8988T (cell line): Measurements from ENCODE around the gene MRPL51.
"Not testable (repeated sequence)": the region's sequence is repeated elsewhere in the genome, so short reads cannot be mapped to it uniquely, and the experiment has no call there.

Source experiments
- DNase-seq: peaks from one replicate; pipeline ENCODE4 v3.0.0; 2011

MRPL51 gene

GRCh38 chr12:6530576-6531260, 37.7 kb upstream of the MRPL51 start:
- DNase-seq = no peak

DNA sequence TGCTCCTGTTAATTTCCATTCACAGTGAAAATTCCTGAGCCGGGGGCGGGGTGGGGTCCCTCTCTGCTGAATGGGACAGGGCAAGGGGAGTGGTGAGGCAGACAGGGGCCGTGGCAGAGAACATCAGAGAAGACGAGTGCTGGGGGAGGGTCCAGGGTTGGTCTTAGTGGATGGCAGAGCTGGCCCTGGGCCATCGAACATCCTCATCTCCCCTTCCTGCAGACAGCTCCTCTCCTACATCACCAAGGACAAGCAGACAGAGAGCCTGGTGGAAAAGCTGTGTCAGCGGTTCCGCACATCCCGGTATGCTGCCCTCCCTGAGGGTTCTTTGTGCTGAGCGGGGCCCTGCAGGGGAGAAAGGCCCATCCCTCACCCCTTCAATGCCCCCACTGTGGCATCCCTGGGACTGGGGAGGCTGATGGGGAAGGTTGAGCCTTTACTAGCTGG, 36.3 kb upstream of the MRPL51 start:
- DNase-seq = no peak

DNA sequence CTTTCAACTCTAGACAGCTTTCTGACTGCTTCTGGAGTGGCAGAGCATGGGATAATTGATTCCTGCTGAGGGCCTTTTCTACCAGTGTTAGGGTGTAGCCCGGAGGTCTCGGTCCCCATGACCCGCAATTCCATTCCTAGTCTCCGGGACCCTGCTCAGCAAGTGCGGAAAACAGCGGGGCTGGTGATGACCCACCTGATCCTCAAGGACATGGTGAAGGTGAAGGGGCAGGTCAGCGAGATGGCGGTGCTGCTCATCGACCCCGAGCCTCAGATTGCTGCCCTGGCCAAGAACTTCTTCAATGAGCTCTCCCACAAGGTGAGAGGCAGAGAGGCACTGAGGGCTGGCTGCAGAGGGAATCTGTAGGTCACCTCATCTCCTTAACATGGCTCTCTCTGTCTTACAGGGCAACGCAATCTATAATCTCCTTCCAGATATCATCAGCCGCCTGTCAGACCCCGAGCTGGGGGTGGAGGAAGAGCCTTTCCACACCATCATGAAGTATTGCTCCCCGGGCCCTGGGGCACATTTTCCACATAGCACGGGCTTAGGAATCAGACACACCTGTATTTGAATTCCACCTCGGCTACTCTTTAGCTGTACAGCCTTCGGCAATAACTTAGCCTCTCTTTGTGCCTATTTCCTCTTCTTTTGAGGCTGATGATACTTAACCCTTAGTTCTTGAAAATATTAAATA, 35.6 kb upstream of the MRPL51 start:
- no peak for DNase-seq

DNA sequence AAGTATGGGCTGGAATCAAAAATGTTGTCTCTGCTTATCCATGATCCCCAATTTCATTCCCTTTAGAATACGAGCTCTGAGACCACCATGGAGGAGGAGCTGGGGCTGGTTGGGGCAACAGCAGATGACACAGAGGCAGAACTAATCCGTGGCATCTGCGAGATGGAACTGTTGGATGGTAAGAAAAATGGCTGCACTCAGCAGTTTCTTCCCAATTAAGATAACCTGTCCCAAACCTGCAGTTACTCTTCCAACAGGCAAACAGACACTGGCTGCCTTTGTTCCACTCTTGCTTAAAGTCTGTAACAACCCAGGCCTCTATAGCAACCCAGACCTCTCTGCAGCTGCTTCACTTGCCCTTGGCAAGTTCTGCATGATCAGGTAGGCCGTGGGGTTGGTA, 34.6 kb upstream of the MRPL51 start:
- DNase-seq = no peak

DNA sequence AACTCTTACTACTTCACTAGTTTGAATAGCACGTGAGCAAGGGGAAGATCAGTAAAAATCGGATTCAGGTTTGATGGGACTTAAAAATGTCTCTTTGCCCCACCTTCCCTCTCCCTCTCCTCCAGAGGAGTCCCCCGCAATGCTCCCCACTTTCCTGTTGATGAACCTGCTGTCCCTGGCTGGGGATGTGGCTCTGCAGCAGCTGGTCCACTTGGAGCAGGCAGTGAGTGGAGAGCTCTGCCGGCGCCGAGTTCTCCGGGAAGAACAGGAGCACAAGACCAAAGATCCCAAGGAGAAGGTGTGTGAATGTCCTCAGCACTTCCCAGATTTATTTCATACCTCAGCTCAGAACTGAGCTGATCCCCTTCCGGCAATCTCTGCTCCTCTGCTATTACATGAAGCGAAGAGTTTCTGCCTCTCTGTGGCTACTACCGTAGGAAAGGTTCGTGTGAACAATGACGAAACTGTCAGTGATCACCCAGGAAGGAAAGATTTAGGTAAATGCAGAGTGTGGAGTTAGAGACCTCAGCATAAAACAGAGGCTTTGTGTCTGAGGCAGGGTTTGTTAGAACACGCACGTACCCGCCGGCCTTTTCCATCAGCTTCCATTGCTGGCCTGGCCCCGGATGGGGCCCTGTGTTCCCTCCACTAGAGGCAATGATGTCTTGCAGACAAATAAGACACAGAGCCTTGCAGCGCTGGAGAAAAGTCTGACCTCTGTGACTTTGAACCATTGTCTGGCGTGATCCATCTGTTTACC, 33.9 kb upstream of the MRPL51 start:
- DNase-seq = no peak

DNA sequence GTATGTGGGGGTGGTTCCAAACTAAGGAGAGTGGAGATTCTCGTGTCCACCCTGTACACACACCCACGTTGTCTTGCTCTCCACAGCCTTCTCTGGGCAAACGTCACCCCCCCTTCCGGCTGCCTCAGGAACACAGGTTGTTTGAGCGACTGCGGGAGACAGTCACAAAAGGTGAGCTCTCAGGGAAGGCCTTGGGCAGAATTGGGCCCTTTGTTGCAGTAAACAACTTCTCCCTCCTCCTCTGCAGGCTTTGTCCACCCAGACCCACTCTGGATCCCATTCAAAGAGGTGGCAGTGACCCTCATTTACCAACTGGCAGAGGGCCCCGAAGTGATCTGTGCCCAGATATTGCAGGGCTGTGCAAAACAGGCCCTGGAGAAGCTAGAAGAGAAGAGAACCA, 33.1 kb upstream of the MRPL51 start:
- DNase-seq = no peak

DNA sequence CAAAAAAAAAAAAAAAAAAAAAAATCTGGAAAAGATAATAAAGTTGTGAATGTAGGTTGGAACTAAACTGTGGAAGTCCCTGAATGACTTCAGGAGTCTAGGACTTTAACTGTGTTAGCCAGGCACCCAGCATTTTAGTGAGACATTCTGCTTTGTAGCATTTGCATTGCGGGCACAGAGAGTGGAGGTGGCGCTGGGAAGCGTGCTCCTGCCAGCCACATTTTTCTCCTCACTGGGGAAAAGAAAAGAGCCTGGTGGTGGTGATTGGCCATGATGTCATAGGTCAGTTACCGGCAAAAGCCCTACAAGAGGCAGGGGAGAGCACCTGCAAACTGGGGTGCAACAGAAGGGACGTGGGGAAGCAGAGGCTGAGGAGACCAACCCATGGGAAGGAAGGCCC, 31.6 kb upstream of the MRPL51 start:
- DNase-seq = no peak

GRCh38 chr12:6523708-6524107, 30.6 kb upstream of the MRPL51 start:
- no peak for DNase-seq

DNA sequence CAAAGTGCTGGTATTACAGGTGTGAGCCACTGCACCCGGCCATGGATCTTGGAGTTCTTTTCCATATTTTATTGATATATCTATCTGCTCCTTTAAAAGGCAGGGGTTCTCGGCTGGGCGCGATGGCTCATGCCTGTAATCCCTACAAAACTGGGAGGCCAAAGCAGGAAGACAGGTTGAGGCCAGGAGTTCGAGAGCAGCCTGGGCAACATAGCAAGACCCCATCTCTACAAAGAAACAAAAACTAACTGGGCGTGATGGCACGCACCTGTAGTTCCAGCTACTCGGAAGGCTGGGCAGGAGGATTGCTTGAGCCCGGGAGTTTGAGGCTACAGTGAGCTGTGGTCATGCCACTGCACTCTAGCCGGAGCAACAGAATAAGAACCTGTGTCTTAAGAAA, 29.1 kb upstream of the MRPL51 start:
- DNase-seq = no peak

DNA sequence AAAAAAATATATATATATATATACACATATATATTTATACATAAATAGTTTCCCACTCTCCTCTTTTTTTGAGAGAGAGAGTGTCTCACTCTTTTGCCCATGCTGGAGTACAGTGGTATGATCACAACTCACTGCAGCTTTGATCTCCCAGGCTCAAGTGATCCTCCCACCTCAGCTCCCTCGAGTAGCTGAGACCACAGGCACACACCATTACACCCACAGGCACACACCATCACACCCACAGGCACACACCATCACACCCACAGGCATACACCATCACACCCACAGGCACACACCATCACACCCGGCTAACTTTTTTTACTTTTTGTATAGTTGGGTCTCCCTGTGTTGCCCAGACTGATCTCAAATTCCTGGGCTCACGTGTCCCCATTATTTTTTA, 27.1 kb upstream of the MRPL51 start:
- no peak for DNase-seq

GRCh38 chr12:6508087-6508486, 15.0 kb upstream of the MRPL51 start:
- DNase-seq = no peak

GRCh38 chr12:6507102-6507998, 14.3 kb upstream of the MRPL51 start:
- DNase-seq = no peak

GRCh38 chr12:6500466-6500865, 7.4 kb upstream of the MRPL51 start:
- DNase-seq = no peak

DNA sequence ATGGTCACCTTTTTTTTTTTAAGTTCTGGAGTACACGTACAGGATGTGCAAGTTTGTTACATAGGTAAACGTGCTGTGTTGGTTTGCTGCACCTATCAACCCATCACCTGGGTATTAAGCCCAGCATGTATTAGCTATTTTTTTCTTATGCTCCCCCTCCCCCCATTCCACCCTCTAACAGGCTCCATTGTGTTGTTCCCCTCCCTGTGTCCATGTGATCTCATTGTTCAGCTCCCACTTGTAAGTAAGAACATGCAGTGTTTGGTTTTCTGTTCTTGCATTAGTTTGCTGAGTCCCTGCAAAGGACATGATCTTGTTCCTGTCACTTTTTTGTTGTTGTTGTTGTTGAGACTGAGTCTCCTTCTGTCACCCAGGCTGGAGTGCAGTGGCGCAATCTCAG, 4.2 kb upstream of the MRPL51 start:
- DNase-seq = not testable (repeated sequence)

- DNase-seq = no peak
Observed at GRCh38 chr12:6494968-6495367, 1.9 kb upstream of the MRPL51 start.

- no peak for DNase-seq
Observed at GRCh38 chr12:6494258-6494743, 1.2 kb upstream of the MRPL51 start.

DNA sequence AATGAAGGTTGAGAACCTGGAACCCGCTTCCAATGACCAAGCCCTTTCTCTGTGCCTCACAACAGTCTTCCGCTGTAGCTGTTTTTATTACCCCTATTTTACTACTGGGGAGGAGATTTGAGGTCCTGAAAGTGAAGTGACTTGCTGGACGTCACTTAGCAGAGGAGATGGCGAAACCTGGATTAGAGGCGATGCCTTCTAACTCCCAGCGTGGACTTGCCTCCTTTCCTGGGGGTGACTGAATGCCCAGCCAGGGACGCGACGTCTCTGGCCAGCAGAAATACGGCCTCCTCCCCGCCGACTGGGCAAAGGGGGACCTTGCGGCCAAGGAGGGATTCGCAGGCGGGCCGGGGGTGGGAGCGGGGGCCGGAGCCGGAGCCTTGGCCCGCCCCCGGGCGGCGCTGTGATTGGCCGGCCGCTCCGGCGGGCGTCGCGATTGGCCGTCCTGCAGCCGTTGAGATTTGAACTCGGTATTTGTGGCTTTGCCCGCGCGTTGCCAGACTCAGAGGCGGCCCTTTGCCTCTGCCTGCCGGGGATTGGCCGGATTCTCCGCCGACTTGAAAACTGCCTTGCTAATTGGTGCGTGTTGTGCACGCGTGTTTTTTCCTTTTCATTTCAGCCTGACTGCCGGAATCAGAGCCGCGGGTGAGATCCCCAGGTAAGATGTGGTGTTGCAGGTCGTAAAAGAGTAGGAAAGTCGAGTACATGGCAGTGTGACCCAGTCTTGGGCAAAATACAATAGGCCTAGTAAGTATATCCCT, 615 bp upstream of the MRPL51 start, which contains the start of gene NCAPD2:
Gene NCAPD2 (plus strand): TSS at position 606 of the 761 bp plus-strand sequence. CDS start 997 bp downstream, outside the sequence.
- DNase-seq = peak; percentile 41

GRCh38 chr12:6490673-6491072, 2.4 kb downstream of the MRPL51 start:
- DNase-seq = not testable (repeated sequence)

GRCh38 chr12:6489449-6489848, 3.6 kb downstream of the MRPL51 start:
- no peak for DNase-seq

- no peak for DNase-seq
Observed at GRCh38 chr12:6488240-6488639, 4.8 kb downstream of the MRPL51 start.

DNA sequence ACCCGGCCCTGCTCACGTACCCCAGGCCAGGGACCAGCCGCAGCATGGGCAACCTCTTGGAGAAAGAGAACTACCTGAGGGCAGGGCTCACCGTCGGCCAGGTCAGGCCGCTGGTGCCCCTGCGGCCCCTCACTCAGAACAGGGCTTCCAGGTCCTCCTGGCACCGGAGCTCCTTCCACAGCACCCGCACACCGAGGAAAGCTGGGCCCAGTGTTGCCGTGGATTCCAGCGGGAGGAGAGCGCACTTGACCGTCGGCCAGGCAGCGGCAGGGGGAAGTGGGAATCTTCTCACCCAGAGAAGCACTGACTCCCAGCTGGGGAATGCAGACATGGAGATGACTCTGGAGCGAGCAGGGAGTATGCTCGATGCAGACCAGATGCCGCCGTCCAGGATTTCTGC, 14.6 kb downstream of the MRPL51 start:
- no peak for DNase-seq
